ENCODE data around the gene PARP4.
"Not testable (repeated sequence)": the region's sequence is repeated elsewhere in the genome, so short reads cannot be mapped to it uniquely, and the experiment has no call there.

DNA sequence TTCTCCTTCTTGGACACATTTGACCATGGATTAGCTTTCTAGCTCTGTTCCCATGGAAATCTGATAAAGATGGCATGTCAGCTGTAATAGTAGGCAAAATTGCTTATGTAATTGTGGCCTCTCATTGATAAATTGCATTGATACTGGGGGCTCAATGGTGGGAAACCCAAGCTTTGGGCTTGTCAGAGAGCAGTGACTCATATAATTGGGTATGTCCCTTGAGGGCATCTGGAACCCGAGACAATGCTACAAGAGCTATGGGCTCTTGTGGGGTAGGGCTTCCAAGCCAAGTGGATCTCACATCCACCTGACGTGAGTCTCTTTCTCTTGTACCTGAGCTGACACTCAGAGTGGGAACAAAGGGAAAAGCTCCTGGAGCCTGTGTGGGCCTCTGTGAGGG lies 16.3 kb downstream of the PARP4 start:
- TF ChIP-seq, protein P1, sequence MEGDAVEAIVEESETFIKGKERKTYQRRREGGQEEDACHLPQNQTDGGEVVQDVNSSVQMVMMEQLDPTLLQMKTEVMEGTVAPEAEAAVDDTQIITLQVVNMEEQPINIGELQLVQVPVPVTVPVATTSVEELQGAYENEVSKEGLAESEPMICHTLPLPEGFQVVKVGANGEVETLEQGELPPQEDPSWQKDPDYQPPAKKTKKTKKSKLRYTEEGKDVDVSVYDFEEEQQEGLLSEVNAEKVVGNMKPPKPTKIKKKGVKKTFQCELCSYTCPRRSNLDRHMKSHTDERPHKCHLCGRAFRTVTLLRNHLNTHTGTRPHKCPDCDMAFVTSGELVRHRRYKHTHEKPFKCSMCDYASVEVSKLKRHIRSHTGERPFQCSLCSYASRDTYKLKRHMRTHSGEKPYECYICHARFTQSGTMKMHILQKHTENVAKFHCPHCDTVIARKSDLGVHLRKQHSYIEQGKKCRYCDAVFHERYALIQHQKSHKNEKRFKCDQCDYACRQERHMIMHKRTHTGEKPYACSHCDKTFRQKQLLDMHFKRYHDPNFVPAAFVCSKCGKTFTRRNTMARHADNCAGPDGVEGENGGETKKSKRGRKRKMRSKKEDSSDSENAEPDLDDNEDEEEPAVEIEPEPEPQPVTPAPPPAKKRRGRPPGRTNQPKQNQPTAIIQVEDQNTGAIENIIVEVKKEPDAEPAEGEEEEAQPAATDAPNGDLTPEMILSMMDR (IDR thresholded peaks at IDR 0.05 in 4 of 5, conservative IDR thresholded peaks at IDR 0.05 in 1 of 5) = not testable (repeated sequence)
- not testable (repeated sequence) for TF ChIP-seq POLR2A (IDR thresholded peaks at IDR 0.05)

All from gastrocnemius medialis (tissue), 4 donors.